ENCODE results near the gene HS3ST4.

GRCh38 chr16:26087091-26087490 is 395.3 kb downstream of the HS3ST4 start:
- TF ChIP-seq EP300 (IDR thresholded peaks at IDR 0.05) (no peak), CTCF (IDR thresholded peaks at IDR 0.05) (no peak), POLR2A (IDR thresholded peaks at IDR 0.05) (no peak)

All from suprapubic skin (tissue), 3 donors.